HepG2 (cell line): ENCODE measurements around the gene TIFAB. TPM values are rescaled to one million over a fixed set of nuclear protein-coding genes. Genes with fewer than 3 reads are reported as not detected.

Experiments used
- AGO2 ChIP-seq: fragments of 200-400 bp; formaldehyde crosslinking; optimal IDR thresholded peaks from 2 replicates; pipeline ENCODE3; 2017; ENCODE audit warnings: mild to moderate bottlenecking, low read depth, low read length, moderate library complexity
- BRCA1 ChIP-seq: sonication (generic); formaldehyde crosslinking; IDR thresholded peaks from 2 replicates; pipeline ENCODE4 v1.4.0; 2020; ENCODE audit warnings: missing genetic modification reagents
- EEA1 ChIP-seq: sonication (generic); formaldehyde crosslinking; IDR thresholded peaks from 2 replicates; pipeline ENCODE4 v1.5.1; 2020; ENCODE audit warnings: mild to moderate bottlenecking, missing genetic modification reagents, borderline replicate concordance
- NONO ChIP-seq, 2 experiments: fragments of 450-650 bp in 1 of 2; sonication (generic) in 1 of 2; formaldehyde crosslinking in 1 of 2; IDR thresholded peaks in 1 of 2; conservative IDR thresholded peaks in 1 of 2; 2 replicates each; pipeline versions ENCODE4 v1.6.1 to v1.8.0; 2017 to 2022; ENCODE audit warnings: mild to moderate bottlenecking in 1 of 2, missing genetic modification reagents in 1 of 2, moderate library complexity in 1 of 2
- ZEB1 ChIP-seq: IDR thresholded peaks from 2 replicates; pipeline ENCODE4 v1.6.1; 2012; ENCODE audit warnings: mild to moderate bottlenecking, low read depth, inconsistent platforms; ENCODE audit not compliant: insufficient replicate concordance
- ZMYM3 ChIP-seq: sonication (generic); formaldehyde crosslinking; IDR thresholded peaks from 2 replicates; pipeline ENCODE4 v1.5.1; 2020; ENCODE audit warnings: mild to moderate bottlenecking, missing genetic modification reagents
- ZNF276 ChIP-seq: sonication (generic); formaldehyde crosslinking; IDR thresholded peaks from 2 replicates; pipeline ENCODE4 v1.4.0; 2020; ENCODE audit warnings: mild to moderate bottlenecking, low read depth, missing genetic modification reagents
- polyA plus RNA-seq, 8 experiments: library from polyadenylated mRNA; depleted of rRNA in 3 of 8; stranded (reverse) in 7 of 8; unstranded in 1 of 8; fragments of >200 nt; fragmentation: Illumina TruSeq in 4 of 8; extraction: Trizol in 4 of 8; gene quantifications; 2 replicates each; pipeline versions ENCODE4 v1.2.1 to v1.2.3, GENCODE V29; 2011 to 2016; ENCODE audit warnings: low read depth in 4 of 8, missing spikeins in 1 of 8, mixed read lengths in 1 of 8; ENCODE audit not compliant: insufficient read depth in 1 of 8
- total RNA-seq, 5 experiments: library from RNA; depleted of rRNA; stranded (reverse); fragments of >200 nt; fragmentation: Illumina TruSeq; extraction: Trizol; gene quantifications; 2 replicates each; pipeline ENCODE4 v1.2.3, GENCODE V29; 2016; ENCODE audit warnings: low read depth in 1 of 5
- TF ChIP-seq, protein P1 (sequence below): sonication (generic); formaldehyde crosslinking; IDR thresholded peaks from 2 replicates; pipeline ENCODE4 v1.8.0; 2022; ENCODE audit warnings: mild to moderate bottlenecking, missing genetic modification reagents, moderate library complexity

Gene TIFAB
- total and polyA plus RNA-seq, 2 of the 13 experiments (the other 11 are each of a cell fraction or from before 2014, with no cell fraction given), result not detected

DNA sequence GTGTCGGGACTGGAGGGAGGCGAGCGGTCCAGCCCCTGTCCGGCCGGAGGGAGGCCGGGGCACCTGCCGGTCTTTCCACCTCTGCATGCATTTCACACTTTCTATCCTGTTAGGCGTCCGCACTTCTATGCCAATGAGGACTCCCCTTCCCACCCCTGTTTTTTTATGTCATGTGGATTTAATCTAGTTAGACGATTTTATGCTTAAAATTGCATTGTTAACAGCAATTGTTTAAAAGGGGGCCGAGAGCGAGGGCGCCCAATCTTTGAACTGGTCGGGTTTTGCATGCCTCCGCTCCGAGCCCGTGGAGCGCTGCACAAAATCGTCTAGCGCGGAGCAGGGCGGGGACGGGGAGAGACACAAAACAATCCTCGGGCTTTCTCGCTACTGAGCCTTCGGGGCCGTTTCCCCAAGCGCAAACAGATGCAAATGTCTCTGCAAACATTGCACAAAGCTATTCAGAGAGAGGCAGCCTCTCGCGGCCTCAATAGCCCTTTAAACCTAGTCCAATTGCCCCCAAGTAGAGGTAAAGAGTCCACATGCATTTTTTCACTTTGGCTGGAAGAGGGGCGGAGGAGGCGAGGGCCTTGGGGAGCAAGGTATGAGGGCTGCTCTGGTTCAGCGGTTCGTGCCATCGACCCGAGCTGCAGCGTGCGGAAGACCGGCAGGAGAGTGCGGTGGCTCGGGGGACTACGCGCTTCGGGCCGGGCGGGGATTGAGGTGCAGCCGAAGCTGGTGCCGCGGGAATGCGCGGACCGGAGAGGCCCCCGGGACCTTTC, 37.5 kb upstream of the TIFAB start (continued):
- TF ChIP-seq ZMYM3, result no peak
- TF ChIP-seq EEA1, result no peak
- TF ChIP-seq BRCA1 (CRISPR knock-in tag), result no peak
- TF ChIP-seq ZEB1, result no peak
- TF ChIP-seq, protein P1, sequence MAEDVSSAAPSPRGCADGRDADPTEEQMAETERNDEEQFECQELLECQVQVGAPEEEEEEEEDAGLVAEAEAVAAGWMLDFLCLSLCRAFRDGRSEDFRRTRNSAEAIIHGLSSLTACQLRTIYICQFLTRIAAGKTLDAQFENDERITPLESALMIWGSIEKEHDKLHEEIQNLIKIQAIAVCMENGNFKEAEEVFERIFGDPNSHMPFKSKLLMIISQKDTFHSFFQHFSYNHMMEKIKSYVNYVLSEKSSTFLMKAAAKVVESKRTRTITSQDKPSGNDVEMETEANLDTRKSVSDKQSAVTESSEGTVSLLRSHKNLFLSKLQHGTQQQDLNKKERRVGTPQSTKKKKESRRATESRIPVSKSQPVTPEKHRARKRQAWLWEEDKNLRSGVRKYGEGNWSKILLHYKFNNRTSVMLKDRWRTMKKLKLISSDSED (CRISPR knock-in tag), result no peak
- TF ChIP-seq AGO2, result no peak
- no peak for TF ChIP-seq NONO (IDR thresholded peaks at IDR 0.05)
- peak; percentile 70; the same call in 1 of the 2 replicates for TF ChIP-seq NONO (CRISPR knock-in tag; conservative IDR thresholded peaks at IDR 0.05)
- TF ChIP-seq ZNF276 (CRISPR knock-in tag), result no peak
